Karpas-422 (cell line): ENCODE data around the gene SH3RF1. TPM values are rescaled to one million over a fixed set of nuclear protein-coding genes. Genes with fewer than 3 reads are reported as not detected.

Experiments
- DNase-seq: peaks from one replicate; pipeline ENCODE4 v3.0.0-alpha.2; 2015
- H2AFZ ChIP-seq: fragments of 200-600 bp; sonication (generic); 2 replicates; pipeline ENCODE4 v1.6.1; 2014; ENCODE audit warnings: antibody characterized with exemption, low read length, mixed read lengths
- H3K27ac ChIP-seq: fragments of 200-600 bp; sonication (generic); 2 replicates; pipeline ENCODE4 v1.5.1; 2014; ENCODE audit warnings: mild to moderate bottlenecking, low read length, moderate library complexity
- H3K27me3 ChIP-seq: fragments of 200-600 bp; sonication (generic); 2 replicates; pipeline ENCODE4 v1.6.1; 2014; ENCODE audit warnings: low read length, mixed read lengths
- H3K36me3 ChIP-seq: fragments of 200-600 bp; sonication (generic); 2 replicates; pipeline ENCODE4 v1.6.1; 2014; ENCODE audit warnings: low read length, mixed read lengths; ENCODE audit not compliant: insufficient read depth
- H3K4me1 ChIP-seq: fragments of 200-600 bp; sonication (generic); 2 replicates; pipeline ENCODE4 v1.6.1; 2014; ENCODE audit warnings: mild to moderate bottlenecking, low read length, mixed read lengths
- H3K4me2 ChIP-seq: fragments of 200-600 bp; sonication (generic); 2 replicates; pipeline ENCODE4 v1.6.1; 2014; ENCODE audit warnings: low read length, low read depth, mild to moderate bottlenecking; ENCODE audit not compliant: poor library complexity, severe bottlenecking
- H3K4me3 ChIP-seq: fragments of 200-600 bp; sonication (generic); 2 replicates; pipeline ENCODE4 v1.5.1; 2014; ENCODE audit warnings: mild to moderate bottlenecking, antibody characterized with exemption, low read length, mixed read lengths
- H3K79me2 ChIP-seq: fragments of 200-600 bp; sonication (generic); 2 replicates; pipeline ENCODE4 v1.6.1; 2014; ENCODE audit warnings: mild to moderate bottlenecking, low read length, mixed read lengths
- H3K9ac ChIP-seq: fragments of 200-600 bp; sonication (generic); 2 replicates; pipeline ENCODE4 v1.6.0; 2014; ENCODE audit warnings: low read length
- H3K9me2 ChIP-seq: fragments of 200-600 bp; sonication (generic), shearing (Covaris generic); replicated peaks from 2 replicates; pipeline ENCODE4 v1.6.0; 2014; ENCODE audit warnings: mild to moderate bottlenecking, low read length, moderate library complexity; ENCODE audit not compliant: insufficient read depth
- H3K9me3 ChIP-seq: fragments of 300-700, 200-600 bp; sonication (generic); 2 replicates; pipeline ENCODE4 v1.6.1; 2014; ENCODE audit warnings: low read length, mixed read lengths
- H4K20me1 ChIP-seq: fragments of 200-600 bp; sonication (generic); 2 replicates; pipeline ENCODE4 v1.6.1; 2014; ENCODE audit warnings: mild to moderate bottlenecking, antibody characterized with exemption, low read length, low read depth; ENCODE audit not compliant: insufficient read depth
- total RNA-seq: library from RNA; depleted of rRNA; stranded (reverse); fragments of >200 nt; shearing (Covaris generic); gene quantifications from 2 replicates; pipeline ENCODE4 v1.2.3, GENCODE V29; 2014; ENCODE audit warnings: low replicate concordance

The SH3RF1 gene
- total RNA-seq, 1 experiment from 2014 or later, result not detected

DNA sequence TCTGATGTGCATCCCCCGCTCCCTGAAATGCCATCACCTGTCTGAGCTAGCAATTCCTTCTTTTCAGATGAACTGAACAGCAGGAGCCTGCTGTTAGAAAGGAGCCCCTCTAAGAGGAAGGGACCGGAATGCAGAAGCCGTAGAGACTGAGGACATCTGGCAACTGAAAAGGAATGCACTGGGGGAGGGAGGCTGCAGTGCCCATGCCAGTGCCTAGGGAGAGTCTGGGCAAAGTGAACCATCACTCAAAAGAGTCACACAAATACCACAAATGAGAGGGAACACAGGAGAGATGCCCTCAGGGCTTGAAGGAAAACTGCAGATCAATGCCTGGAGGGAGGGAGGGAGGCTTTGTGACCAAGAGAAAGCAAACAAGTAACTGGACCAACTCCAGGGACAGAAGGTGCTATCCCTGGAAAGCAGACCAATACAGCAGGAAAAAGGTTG is 166.8 kb downstream of the SH3RF1 start:
- no peak for DNase-seq
- no peaks in the 10 kb centered on the region for H3K36me3 ChIP-seq

DNA sequence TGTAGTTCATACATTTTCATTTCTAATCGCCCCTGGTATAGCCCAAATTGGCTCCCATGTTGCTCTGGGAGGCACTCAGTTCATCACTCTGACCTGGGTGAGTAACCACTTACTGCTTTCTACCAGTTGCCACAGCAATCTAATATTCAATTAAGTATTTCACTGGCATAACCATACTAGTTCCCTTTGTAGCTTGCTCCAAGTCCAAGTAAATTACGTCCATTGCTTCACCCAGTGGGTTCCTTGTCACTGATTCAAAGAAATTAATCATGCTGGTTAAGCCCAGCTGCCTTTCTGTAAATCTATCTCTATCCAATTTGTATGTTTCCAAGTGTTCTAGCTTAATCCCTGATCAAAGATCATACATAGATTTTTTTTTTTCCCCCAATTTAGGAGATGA is 168.7 kb downstream of the SH3RF1 start:
- Histone ChIP-seq H3K27me3 (no peaks in the 10 kb centered on the region), H3K9me2 (no peaks in the 10 kb centered on the region), H4K20me1 (no peaks in the 10 kb centered on the region), H3K36me3 (no peaks in the 10 kb centered on the region), H3K9me3 (no peaks in the 10 kb centered on the region), H3K9ac (no peak overlapping the region), H3K4me1 (no peaks in the 10 kb centered on the region), H3K27ac (no peak overlapping the region), H3K4me2 (no peak overlapping the region), H3K4me3 (no peak overlapping the region), H3K79me2 (no peaks in the 10 kb centered on the region), H2AFZ (no peak overlapping the region)
- no peak for DNase-seq

More for the DNA sequence above, 166.8 kb downstream of the SH3RF1 start:
- H3K9ac ChIP-seq, result no peak overlapping the region
- H3K4me2 ChIP-seq, result no peak overlapping the region
- H3K79me2 ChIP-seq, result no peaks in the 10 kb centered on the region
- no peaks in the 10 kb centered on the region for H3K9me3 ChIP-seq
- no peaks in the 10 kb centered on the region for H3K27me3 ChIP-seq
- H3K4me3 ChIP-seq, result no peak overlapping the region
- H2AFZ ChIP-seq, result no peak overlapping the region
- H3K27ac ChIP-seq, result no peak overlapping the region
- H3K9me2 ChIP-seq, result no peaks in the 10 kb centered on the region
- H3K4me1 ChIP-seq, result no peaks in the 10 kb centered on the region
- H4K20me1 ChIP-seq, result no peaks in the 10 kb centered on the region

DNA sequence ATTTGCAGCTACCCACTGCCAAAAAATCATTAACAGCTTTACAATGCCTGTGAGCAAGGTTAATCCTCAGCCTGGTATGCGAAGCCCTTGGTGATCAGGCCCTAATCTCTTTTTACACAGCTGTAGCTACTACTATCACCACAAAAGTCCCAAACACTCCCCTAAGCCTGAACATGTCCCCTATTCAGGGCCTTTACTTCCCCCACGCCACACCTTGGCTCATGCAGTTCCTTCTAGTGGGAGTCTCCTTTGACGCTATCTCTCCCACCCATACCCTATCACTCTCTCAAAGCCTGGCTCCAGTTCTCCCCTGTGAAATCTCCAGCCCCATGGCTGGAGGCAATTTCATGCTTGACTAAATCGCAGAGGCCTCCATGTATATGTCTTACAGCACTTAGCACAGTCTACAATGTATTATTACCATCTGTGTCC is 170.1 kb downstream of the SH3RF1 start:
- no peak for DNase-seq
- Histone ChIP-seq H3K9me2 (no peaks in the 10 kb centered on the region), H3K4me1 (no peaks in the 10 kb centered on the region), H3K4me3 (no peak overlapping the region), H3K9me3 (no peaks in the 10 kb centered on the region), H3K36me3 (no peaks in the 10 kb centered on the region), H3K79me2 (no peaks in the 10 kb centered on the region), H4K20me1 (no peaks in the 10 kb centered on the region), H3K27ac (no peak overlapping the region), H3K9ac (no peak overlapping the region), H3K4me2 (no peak overlapping the region), H3K27me3 (no peaks in the 10 kb centered on the region), H2AFZ (no peak overlapping the region)

DNA sequence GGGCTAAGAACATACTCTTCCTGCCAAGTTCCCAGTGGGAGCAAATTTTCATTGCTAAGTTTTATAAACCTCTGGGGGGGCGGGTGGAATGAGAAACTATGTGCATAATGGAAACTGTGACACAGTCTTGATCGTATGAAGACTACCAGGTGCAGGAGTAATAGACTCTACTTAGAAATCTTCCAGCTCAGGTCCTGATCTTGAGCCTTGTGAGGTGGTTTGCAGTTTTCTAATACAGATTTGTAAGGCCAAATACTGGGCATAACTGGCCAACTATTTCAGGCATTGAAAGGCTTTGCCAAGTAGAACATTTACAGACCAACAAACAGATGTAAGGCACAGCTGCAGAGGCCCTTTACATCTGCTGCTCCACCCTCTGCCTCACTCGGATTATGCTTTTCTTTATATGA is 171.0 kb downstream of the SH3RF1 start:
- H3K4me2 ChIP-seq, result no peak overlapping the region

DNA sequence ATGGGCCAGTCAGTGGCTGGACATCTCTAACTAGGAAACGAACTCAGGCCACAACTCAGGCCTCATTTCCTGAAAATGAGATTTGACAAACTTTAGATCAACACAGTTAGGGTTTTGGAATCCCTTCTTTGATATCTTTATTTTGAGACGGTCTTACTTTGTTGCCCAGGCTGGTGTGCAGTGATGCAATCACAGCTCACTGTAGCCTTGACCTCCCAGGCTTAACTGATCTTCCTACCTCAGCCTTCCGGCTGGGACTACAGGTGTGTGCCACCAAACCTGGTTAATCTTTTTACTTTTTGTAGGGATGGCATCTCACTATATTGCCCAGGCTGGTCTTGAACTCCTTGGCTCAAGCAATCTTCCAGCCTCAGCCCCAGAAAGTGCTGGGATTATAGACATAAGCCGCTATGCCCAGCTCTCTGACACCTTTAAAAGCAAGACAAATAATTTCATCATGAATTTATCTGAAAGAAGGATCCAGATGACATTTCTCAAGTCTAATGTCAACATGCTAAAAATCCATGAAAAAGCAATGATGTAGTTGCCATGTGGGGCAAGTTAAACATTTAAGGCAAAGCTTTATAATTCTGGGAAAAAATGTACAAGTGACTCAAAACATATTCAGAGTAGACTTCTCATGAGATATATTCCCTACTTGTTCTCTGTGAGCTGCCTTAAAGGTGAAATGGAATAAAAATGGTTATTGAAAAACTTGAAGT is 171.6 kb downstream of the SH3RF1 start:
- Histone ChIP-seq H4K20me1 (no peaks in the 10 kb centered on the region), H3K9me2 (no peaks in the 10 kb centered on the region), H3K4me3 (no peak overlapping the region), H3K27ac (no peak overlapping the region), H3K79me2 (no peaks in the 10 kb centered on the region), H3K27me3 (no peaks in the 10 kb centered on the region), H3K9ac (no peak overlapping the region), H3K4me2 (no peak overlapping the region), H3K9me3 (no peaks in the 10 kb centered on the region), H3K36me3 (no peaks in the 10 kb centered on the region), H3K4me1 (no peaks in the 10 kb centered on the region), H2AFZ (no peak overlapping the region)
- DNase-seq, result no peak

More for the DNA sequence above, 171.0 kb downstream of the SH3RF1 start:
- Histone ChIP-seq H3K27me3 (no peaks in the 10 kb centered on the region), H2AFZ (no peak overlapping the region), H3K9ac (no peak overlapping the region), H4K20me1 (no peaks in the 10 kb centered on the region), H3K36me3 (no peaks in the 10 kb centered on the region), H3K4me1 (no peaks in the 10 kb centered on the region), H3K79me2 (no peaks in the 10 kb centered on the region), H3K9me3 (no peaks in the 10 kb centered on the region), H3K4me3 (no peak overlapping the region), H3K9me2 (no peaks in the 10 kb centered on the region), H3K27ac (no peak overlapping the region)
- no peak for DNase-seq

DNA sequence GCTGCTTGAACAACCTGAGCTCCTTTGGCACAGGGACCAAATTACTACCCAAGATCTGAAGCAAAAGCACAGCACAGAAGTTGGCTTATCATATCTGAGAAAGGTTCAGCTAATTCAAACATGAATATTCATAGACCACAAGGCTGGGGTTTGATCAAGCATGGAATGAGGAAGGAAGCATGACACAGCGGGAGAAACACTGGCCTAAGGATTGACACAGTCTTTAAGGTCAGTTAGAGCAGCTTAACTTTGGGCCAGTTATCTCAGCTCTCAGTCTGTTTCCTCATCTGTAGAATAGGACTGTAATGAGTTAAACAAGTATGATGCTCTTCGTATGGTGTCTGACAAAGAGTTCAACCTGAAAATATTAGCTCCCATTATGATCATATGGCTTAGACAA is 172.2 kb downstream of the SH3RF1 start:
- Histone ChIP-seq H3K36me3 (no peaks in the 10 kb centered on the region), H3K9me3 (no peaks in the 10 kb centered on the region), H3K27me3 (no peaks in the 10 kb centered on the region), H3K9ac (no peak overlapping the region), H3K4me3 (no peak overlapping the region), H3K27ac (no peak overlapping the region), H3K79me2 (no peaks in the 10 kb centered on the region), H4K20me1 (no peaks in the 10 kb centered on the region), H2AFZ (no peak overlapping the region), H3K4me2 (no peak overlapping the region), H3K9me2 (no peaks in the 10 kb centered on the region), H3K4me1 (no peaks in the 10 kb centered on the region)
- DNase-seq, result no peak

DNA sequence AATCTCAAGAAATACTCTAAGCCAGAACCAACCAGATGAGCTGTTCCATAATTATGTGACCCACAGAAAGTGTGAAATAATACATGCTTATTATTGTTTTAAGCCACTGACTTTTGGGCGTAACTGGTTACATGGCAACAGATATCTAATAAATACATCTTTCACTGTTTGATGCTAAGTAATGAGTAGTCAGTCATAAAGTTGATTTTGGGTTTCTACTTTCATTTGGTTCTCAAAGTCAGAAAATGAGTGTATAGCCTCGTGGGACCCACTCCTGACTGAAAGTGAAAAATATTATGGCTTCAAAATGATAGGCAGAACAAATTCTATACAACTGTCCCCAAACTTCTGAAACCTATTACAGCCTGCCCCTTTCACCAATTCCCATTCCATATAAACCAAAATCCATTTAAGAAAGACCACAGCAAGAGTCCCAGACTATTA is 172.7 kb downstream of the SH3RF1 start:
- DNase-seq, result no peak
- no peaks in the 10 kb centered on the region for H3K27me3 ChIP-seq
- H3K9ac ChIP-seq, result no peak overlapping the region
- H3K9me3 ChIP-seq, result no peaks in the 10 kb centered on the region
- no peak overlapping the region for H3K4me3 ChIP-seq
- no peak overlapping the region for H2AFZ ChIP-seq
- H3K9me2 ChIP-seq, result no peaks in the 10 kb centered on the region
- H3K27ac ChIP-seq, result no peak overlapping the region
- no peaks in the 10 kb centered on the region for H3K4me1 ChIP-seq
- no peaks in the 10 kb centered on the region for H3K36me3 ChIP-seq
- no peaks in the 10 kb centered on the region for H4K20me1 ChIP-seq
- no peaks in the 10 kb centered on the region for H3K79me2 ChIP-seq
- no peak overlapping the region for H3K4me2 ChIP-seq

DNA sequence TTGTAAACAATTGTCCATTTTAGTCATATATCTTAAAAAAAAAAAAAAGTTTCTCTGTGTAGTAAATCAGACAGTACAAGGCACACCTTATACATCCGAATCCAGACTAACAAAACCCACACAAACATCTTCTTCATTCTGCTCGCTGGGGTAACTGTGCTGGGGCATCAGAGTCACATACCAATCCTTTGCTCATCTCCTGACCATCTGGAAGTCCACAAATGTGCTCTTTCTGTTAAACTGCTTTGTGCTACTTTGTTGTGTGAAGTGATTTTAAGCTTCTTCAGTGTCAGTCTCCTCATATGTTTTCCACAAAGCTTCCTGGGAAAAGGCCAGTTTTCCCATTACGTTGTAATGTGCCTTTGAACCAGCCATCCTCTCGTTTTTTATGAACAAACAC is 174.5 kb downstream of the SH3RF1 start:
- Histone ChIP-seq H3K9me2 (no peaks in the 10 kb centered on the region), H3K36me3 (no peaks in the 10 kb centered on the region), H3K27me3 (no peaks in the 10 kb centered on the region), H3K9ac (no peak overlapping the region), H3K4me2 (no peak overlapping the region), H3K79me2 (no peaks in the 10 kb centered on the region), H3K4me3 (no peak overlapping the region), H3K4me1 (no peaks in the 10 kb centered on the region), H3K27ac (no peak overlapping the region), H3K9me3 (no peaks in the 10 kb centered on the region), H2AFZ (no peak overlapping the region), H4K20me1 (no peaks in the 10 kb centered on the region)
- no peak for DNase-seq
